ENCODE results near the gene TMEM250.
"Not testable (repeated sequence)": the region's sequence is repeated elsewhere in the genome, so short reads cannot be mapped to it uniquely, and the experiment has no call there.

The TMEM250 gene

DNA sequence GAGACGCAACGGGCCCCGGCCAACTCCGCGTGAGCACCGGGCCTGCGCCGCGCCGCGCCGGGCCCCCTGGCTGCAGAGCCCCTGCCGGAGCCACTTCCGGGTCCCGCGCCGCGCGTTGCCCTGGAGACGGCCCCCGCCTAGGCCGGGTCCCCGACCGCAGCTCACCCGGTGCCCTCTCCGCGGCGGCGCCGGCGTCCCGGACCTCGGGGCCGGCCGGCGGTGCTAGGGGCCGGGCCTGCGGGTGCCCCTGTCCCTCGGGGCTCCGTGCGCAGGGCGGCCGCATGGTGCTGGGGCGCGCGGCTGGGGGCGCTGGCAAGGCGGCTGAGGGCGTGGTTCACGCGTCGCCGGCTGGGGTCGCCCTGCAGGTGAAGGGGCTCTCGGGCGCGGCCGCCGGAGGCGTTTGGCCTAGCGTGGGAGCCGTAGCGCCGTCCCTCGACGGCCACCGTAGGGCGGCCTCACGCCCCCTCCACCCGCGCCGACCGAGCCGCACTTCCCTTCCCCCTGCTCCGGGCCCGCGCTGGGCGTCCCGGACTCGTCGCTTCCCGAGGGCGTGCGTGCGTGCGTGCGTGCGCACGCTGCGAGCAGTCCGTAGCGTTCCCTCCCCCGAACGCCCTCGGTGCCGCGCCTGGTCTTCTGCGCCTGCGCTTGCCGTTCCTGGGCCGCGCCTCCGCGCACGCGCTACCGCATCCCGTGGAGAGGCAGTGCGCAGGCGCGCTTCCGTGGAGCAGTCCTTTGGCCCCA is at the start of gene TMEM250:
Gene TMEM250, minus strand, starts transcription at position 556 of the 741 bp plus-strand sequence. CDS start 1,975 bp downstream, outside the sequence.
- peak; percentile 82 for DNase-seq

GRCh38 chr9:136163248-136163850 is 44.7 kb upstream of the TMEM250 start:
- DNase-seq: no peak

- DNase-seq: no peak
Measured at GRCh38 chr9:136160995-136161610, 42.4 kb upstream of the TMEM250 start.

DNA sequence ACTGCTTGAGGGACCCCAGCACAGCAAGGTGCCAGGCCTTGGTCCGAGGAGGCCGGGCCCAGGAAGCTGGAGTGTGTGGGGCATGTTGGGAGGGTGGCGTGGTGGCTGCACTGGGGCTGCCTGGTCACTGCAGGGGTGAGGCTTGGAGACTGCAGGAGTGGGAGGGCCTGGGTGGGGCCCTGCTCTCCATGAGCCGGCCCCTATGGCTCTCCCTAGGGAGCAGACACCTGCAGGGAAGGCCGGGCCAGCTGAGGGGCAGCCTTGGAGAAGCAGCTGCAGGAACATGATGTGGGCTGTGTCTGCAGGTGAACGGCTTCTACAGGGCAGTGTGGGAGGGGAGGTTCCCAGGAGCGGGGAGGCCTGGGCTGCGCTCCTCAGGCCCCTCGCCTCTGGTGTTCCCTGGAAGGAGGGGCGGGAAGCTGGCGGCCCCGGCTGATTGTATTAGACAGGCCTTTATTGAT is 41.7 kb upstream of the TMEM250 start:
- no peak for DNase-seq

- no peak for DNase-seq
Measured at GRCh38 chr9:136159851-136160250, 41.2 kb upstream of the TMEM250 start.

- DNase-seq: no peak
Measured at GRCh38 chr9:136157477-136158265, 39.0 kb upstream of the TMEM250 start.

DNA sequence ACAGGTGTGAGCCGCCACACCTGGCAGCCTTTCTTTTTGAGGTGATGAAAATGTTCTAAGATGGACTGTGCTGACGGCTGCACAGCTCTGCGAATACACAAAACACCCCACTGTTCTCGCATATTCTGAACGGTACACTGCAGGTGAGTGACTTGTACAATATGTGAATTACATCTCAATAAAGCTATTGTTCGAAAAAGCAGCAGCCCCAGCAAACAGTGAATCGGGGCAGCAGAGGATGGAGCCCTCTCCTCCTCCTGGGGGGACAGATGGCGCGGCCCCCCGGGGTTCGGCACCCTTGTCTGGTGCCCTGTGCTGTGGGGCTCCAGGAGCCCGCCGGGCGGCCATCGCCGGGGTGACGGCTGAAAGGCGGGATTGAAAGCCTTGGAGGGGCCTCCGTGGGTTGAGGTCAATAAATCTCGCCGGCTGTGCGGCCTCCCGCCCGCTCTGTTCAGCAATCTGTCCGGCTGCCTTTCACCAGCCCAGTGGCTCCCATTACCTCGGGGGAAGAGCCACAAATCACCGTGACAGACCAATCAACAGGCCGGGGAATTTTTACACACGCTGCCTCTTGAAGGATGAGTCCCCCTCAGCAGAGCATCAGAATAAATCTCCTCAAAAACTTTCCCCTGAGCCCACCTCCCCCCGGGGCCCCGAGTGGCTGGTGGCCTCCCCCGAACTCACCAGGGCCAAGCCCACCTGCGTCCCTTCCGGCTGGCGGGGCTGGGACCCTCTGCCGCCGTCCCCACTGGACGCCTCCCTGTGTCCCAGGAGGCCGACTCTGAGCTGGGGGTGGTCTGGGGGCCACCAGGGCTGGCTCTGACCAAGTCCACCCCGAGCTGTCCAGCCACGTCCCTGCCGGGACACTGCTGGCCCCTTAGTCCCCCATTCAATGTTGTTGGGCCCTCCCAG is 37.8 kb upstream of the TMEM250 start:
- no peak for DNase-seq

DNA sequence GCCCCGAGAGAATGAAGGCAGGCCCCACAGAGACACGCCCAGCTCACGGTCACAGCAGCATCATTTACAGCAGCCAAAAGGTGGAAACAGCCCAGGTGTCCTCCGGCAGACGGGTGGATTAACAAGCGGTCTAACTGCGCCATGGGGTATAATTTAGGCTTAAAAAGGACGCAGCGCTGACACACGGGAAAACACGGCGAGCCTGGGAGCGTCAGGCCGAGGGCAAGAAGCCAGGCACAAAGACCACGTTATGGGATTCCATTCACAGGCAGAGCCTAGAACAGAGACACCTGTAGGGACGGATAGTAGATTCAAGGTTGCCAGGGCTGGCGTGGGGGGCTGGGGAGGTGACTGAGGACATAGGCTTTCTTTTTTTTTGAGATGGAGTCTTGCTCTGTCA is 36.9 kb upstream of the TMEM250 start:
- DNase-seq: no peak

DNA sequence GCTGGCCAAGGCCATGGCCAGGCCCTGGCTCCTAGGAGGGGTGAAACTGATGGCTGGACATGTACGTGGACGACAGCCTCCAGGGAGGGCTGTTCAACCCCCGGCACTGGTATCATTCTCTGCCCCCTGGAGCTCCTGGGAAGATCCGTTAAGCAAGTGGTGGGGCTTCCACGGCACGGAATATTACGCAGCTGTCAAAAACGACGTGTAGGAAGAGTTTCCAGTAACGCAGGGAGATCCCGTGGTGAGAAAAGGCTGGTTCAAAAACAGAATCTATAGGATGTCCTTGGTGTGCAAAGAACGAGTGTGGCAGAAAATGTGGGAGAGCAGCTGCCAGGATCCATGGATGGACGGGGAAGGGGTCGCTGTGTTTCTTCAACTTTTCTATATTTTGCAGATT is 36.3 kb upstream of the TMEM250 start:
- no peak for DNase-seq

DNA sequence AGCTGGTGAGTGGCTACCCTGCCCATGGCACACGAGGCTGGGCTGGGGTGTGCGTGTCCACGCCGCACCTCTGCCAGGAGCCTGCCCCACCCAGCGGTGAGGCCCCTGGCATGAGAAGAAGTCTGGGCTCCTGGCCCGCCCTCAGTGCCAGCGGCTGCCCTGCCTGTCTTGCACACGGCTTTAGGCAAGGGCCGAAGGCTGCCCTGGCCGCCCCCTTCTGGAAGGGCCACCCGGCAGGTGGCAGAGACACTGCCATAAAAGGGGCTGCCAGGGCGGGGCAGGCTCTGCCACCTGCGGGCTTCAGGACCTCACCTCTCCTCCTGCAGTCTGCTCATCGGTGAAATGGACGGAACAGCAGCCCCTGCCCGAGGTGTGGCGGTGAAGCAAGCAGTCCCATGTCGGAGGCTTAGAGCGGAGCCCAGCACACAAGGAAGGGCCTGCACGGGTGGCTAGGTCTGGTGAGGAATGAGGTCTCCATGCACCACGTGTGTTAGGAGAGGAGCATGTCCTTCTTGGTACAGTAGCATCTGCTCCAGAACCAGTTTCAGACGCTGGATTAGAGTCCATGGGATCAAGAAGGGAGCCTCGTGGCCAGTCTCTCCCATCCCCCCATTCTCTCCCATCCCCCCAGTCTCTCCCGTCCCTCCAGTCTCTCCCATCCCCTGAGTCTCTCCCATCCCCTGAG is 34.8 kb upstream of the TMEM250 start:
- no peak for DNase-seq

DNA sequence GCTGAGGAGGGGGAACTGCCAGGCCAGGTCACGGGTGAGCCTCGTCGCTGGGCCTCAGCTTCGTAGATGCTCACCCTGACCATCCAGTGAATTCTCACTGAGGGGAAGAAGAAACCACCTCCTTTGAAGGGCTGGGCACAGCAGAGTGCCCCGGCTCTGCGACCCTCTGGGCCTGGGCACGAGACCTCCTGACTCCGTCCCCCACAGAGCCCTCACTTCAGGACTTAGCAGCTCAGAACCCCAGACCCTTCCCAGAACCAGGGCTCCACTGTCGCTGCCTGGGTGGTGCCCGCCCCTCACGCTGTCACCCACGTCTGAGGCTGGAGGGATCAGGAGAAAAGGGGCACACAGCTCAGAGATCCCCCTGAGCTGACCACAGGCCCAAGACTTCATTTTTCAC is 34.3 kb upstream of the TMEM250 start:
- no peak for DNase-seq

DNA sequence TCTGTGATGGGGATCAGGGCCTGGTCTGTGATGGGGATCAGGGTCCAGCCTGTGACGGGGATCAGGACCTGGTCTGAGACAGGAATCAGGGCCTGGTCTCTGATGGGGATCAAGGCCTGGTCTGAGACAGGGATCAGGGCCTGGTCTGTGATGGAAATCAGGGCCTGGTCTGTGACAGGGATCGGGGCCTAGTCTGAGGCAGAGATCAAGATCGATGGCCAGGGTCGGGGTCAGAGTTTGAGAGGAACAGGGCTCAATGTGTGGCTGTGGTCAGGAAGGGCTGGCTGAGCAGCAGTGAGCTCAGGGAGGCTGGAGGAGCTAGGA is 33.8 kb upstream of the TMEM250 start:
- DNase-seq: no peak

GRCh38 chr9:136151848-136152542 is 33.3 kb upstream of the TMEM250 start:
- no peak for DNase-seq

GRCh38 chr9:136151214-136151804 is 32.6 kb upstream of the TMEM250 start:
- DNase-seq: no peak

- DNase-seq: not testable (repeated sequence)
Measured at GRCh38 chr9:136150664-136151213, 32.1 kb upstream of the TMEM250 start.

- DNase-seq: no peak
Measured at GRCh38 chr9:136149853-136150252, 31.2 kb upstream of the TMEM250 start.

DNA sequence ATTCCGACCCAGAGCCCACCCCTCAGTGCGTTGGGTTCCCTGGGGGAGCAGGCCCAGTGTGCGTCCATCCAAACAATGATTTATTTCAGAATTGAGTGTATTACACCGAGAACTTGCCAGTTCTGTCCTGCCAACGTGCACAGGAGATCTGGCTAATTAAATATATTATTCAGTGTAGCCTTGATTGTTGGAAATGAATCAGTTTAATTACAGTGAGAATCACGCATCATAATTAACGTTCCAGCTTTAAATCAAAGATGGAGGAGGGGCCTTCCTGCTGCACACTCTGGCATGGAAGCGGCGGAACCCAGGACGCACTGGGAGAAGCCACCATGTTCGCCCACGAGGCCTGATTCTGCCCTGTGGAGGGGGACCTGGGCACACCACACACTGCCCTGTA is 30.7 kb upstream of the TMEM250 start:
- DNase-seq: no peak

- DNase-seq: no peak
Measured at GRCh38 chr9:136148766-136149165, 30.1 kb upstream of the TMEM250 start.

GRCh38 chr9:136147890-136148714 is 29.4 kb upstream of the TMEM250 start:
- peak; percentile 65 for DNase-seq
